SK-N-SH (cell line): ENCODE data around the gene CENPX. TPM values are rescaled to one million over a fixed set of nuclear protein-coding genes. Genes with fewer than 3 reads are reported as not detected.

ENCODE experiments used
- CTCF ChIA-PET: fragments of 300-600, 350-600 bp; formaldehyde crosslinking; extraction: SDS; loops from one replicate; lab custom pipeline; 2021; lab: Yijun Ruan, JAX
- POLR2A ChIA-PET: fragments of 350-600 bp; sonication (Branson Sonifier 250); formaldehyde crosslinking; extraction: SDS; loops from one replicate; lab custom pipeline; 2020; ENCODE audit warnings: antibody characterized with exemption, inconsistent platforms; lab: Yijun Ruan, JAX
- DNase-seq: peaks from one replicate; pipeline ENCODE4 v3.0.0; 2012
- H2AFZ ChIP-seq: fragments of 200-600 bp; sonication (generic); 2 replicates; pipeline ENCODE4 v1.8.1; 2016; ENCODE audit warnings: antibody characterized with exemption, mild to moderate bottlenecking, low read depth
- H3F3A ChIP-seq: fragments of 200-600 bp; sonication (generic); replicated peaks from 2 replicates; pipeline ENCODE3; 2016; ENCODE audit warnings: antibody characterized with exemption, mild to moderate bottlenecking; ENCODE audit not compliant: insufficient read depth
- H3K27ac ChIP-seq, 2 experiments: fragments of 200-500 bp in 1 of 2; fragments of 200-600 bp in 1 of 2; sonication (Bioruptor generic) in 1 of 2; sonication (generic), shearing (Covaris generic) in 1 of 2; 2 replicates each; pipeline versions ENCODE4 v1.5.1 to v1.6.1; 2014 to 2016; ENCODE audit warnings: low read depth in 2 of 2, inconsistent platforms in 1 of 2, low read length in 1 of 2, mild to moderate bottlenecking in 1 of 2, mixed read lengths in 1 of 2
- H3K27me3 ChIP-seq: fragments of 200-600 bp; sonication (generic), shearing (Covaris generic); 2 replicates; pipeline ENCODE4 v1.6.1; 2016; ENCODE audit warnings: mixed run types; ENCODE audit not compliant: insufficient read depth
- H3K36me3 ChIP-seq, 2 experiments: fragments of 200-500 bp in 1 of 2; fragments of 200-600 bp in 1 of 2; sonication (Bioruptor generic) in 1 of 2; sonication (generic) in 1 of 2; replicated peaks in 1 of 2; 2 replicates each; pipeline versions ENCODE3 to v1.5.1; 2014 to 2016; ENCODE audit warnings: low read length in 1 of 2, mild to moderate bottlenecking in 1 of 2; ENCODE audit not compliant: insufficient read depth in 2 of 2, control insufficient read depth in 1 of 2
- H3K4me1 ChIP-seq, 2 experiments: fragments of 200-500 bp in 1 of 2; fragments of 200-600 bp in 1 of 2; sonication (Bioruptor generic) in 1 of 2; sonication (generic), shearing (Covaris generic) in 1 of 2; 2 replicates each; pipeline versions ENCODE4 v1.5.1 to v1.6.1; 2014 to 2016; ENCODE audit warnings: low read depth in 1 of 2, low read length in 1 of 2, mixed run types in 1 of 2; ENCODE audit not compliant: insufficient read depth in 2 of 2, control insufficient read depth in 1 of 2
- H3K4me2 ChIP-seq: fragments of 200-600 bp; sonication (generic), shearing (Covaris generic); 2 replicates; pipeline ENCODE4 v1.6.1; 2017; ENCODE audit warnings: mixed run types
- H3K4me3 ChIP-seq, 2 experiments: fragments of 200-500 bp in 1 of 2; fragments of 200-600 bp in 1 of 2; sonication (Bioruptor generic) in 1 of 2; sonication (generic), shearing (Covaris generic) in 1 of 2; 2 replicates each; pipeline versions ENCODE4 v1.5.1 to v1.8.1; 2014 to 2016; ENCODE audit warnings: low read depth in 2 of 2, inconsistent platforms in 1 of 2, low read length in 1 of 2, mild to moderate bottlenecking in 1 of 2, mixed read lengths in 1 of 2, moderate library complexity in 1 of 2
- H3K79me2 ChIP-seq: fragments of 200-600 bp; sonication (generic); 2 replicates; pipeline ENCODE4 v1.8.1; 2017; ENCODE audit warnings: mild to moderate bottlenecking; ENCODE audit not compliant: insufficient read depth
- H3K9ac ChIP-seq: fragments of 200-600 bp; sonication (generic); 2 replicates; pipeline ENCODE4 v1.6.1; 2017; ENCODE audit warnings: mixed run types
- H3K9me2 ChIP-seq: fragments of 200-600 bp; sonication (generic); 2 replicates; pipeline ENCODE4 v1.6.1; 2017; ENCODE audit warnings: mixed run types
- H3K9me3 ChIP-seq: fragments of 200-600 bp; sonication (generic); 2 replicates; pipeline ENCODE4 v1.6.1; 2017; ENCODE audit warnings: mixed run types, mild to moderate bottlenecking, moderate library complexity
- H4K20me1 ChIP-seq: fragments of 200-600 bp; sonication (generic); 2 replicates; pipeline ENCODE4 v1.6.1; 2017; ENCODE audit warnings: mild to moderate bottlenecking, mixed run types; ENCODE audit not compliant: insufficient read depth
- CTCF ChIP-seq: fragments of 200-600 bp; sonication (generic); IDR thresholded peaks from 2 replicates; pipeline ENCODE4 v1.6.1; 2017; ENCODE audit warnings: antibody characterized with exemption, mild to moderate bottlenecking, moderate library complexity
- ELF1 ChIP-seq: IDR thresholded peaks from 2 replicates; pipeline ENCODE4 v1.4.0; 2012
- EP300 ChIP-seq, 2 experiments: IDR thresholded peaks; 2 replicates each; pipeline versions ENCODE4 v1.4.0 to v1.6.1; 2012; ENCODE audit warnings: borderline replicate concordance in 1 of 2, low read depth in 1 of 2, low read length in 1 of 2
- EZH2phosphoT487 ChIP-seq: fragments of 200-600 bp; sonication (generic); IDR thresholded peaks from 2 replicates; pipeline ENCODE4 v1.6.1; 2017; ENCODE audit warnings: low read depth, mixed run types, mild to moderate bottlenecking, antibody characterized with exemption, moderate library complexity, borderline replicate concordance
- FOSL2 ChIP-seq: IDR thresholded peaks from 2 replicates; pipeline ENCODE4 v1.4.0; 2012; ENCODE audit warnings: low read depth, mild to moderate bottlenecking, moderate library complexity, borderline replicate concordance
- FOXJ3 ChIP-seq: sonication (generic); formaldehyde crosslinking; IDR thresholded peaks from 2 replicates; pipeline ENCODE4 v1.5.1; 2020; ENCODE audit warnings: mild to moderate bottlenecking, missing genetic modification reagents
- FOXM1 ChIP-seq: IDR thresholded peaks from 2 replicates; pipeline ENCODE4 v1.4.0; 2012; ENCODE audit warnings: low read depth, mild to moderate bottlenecking
- GATA2 ChIP-seq: sonication (generic); formaldehyde crosslinking; IDR thresholded peaks from 2 replicates; pipeline ENCODE4 v1.5.0; 2020; ENCODE audit warnings: mild to moderate bottlenecking, missing genetic modification reagents
- IRF3 ChIP-seq: fragments of 150-350 bp; IDR thresholded peaks from 2 replicates; pipeline ENCODE4 v1.6.1; 2016; ENCODE audit warnings: mild to moderate bottlenecking, low read depth, low read length
- JUND ChIP-seq: IDR thresholded peaks from 2 replicates; pipeline ENCODE4 v1.4.0; 2012
- NFIC ChIP-seq: IDR thresholded peaks from 2 replicates; pipeline ENCODE4 v1.4.0; 2012; ENCODE audit warnings: borderline replicate concordance
- NRF1 ChIP-seq: IDR thresholded peaks from 2 replicates; pipeline ENCODE4 v1.6.1; 2012; ENCODE audit warnings: low read depth, mild to moderate bottlenecking, low read length
- RAD21 ChIP-seq: IDR thresholded peaks from 2 replicates; pipeline ENCODE4 v1.6.1; 2012; ENCODE audit warnings: mild to moderate bottlenecking, low read length
- RXRA ChIP-seq: IDR thresholded peaks from 2 replicates; pipeline ENCODE4 v1.4.0; 2012; ENCODE audit warnings: low read depth, mild to moderate bottlenecking, borderline replicate concordance
- SIN3A ChIP-seq: IDR thresholded peaks from 2 replicates; pipeline ENCODE4 v1.6.1; 2012; ENCODE audit warnings: low read depth, mild to moderate bottlenecking, low read length, moderate library complexity, borderline replicate concordance
- USF1 ChIP-seq: IDR thresholded peaks from 2 replicates; pipeline ENCODE4 v1.4.0; 2012; ENCODE audit warnings: low read depth, borderline replicate concordance
- YY1 ChIP-seq: IDR thresholded peaks from 2 replicates; pipeline ENCODE4 v1.4.0; 2012; ENCODE audit warnings: low read depth, mild to moderate bottlenecking
- ZBTB33 ChIP-seq: IDR thresholded peaks from 2 replicates; pipeline ENCODE4 v1.4.0; 2012; ENCODE audit warnings: low read depth, borderline replicate concordance
- WGBS: methylation state at CpG from one replicate; pipeline ENCODE4 v1.1.6; 2017; ENCODE audit warnings: low lambda C conversion rate; 5-methylcytosine and 5-hydroxymethylcytosine counted together
- polyA plus RNA-seq, 3 experiments: library from polyadenylated mRNA; depleted of rRNA; stranded (reverse); fragments of >200 nt; gene quantifications; 2 replicates each; pipeline ENCODE4 v1.2.3, GENCODE V29; 2012

The CENPX gene
- polyA plus RNA-seq, 1 of the 3 experiments (the other 2 are of a cell fraction) = 255 TPM

GRCh38 chr17:82016875-82017459 is 5.7 kb downstream of the CENPX start:
- Histone ChIP-seq H3K27me3 (no peaks in the 10 kb centered on the region), H3K9me2 (no peaks in the 10 kb centered on the region), H3F3A (peaks cover 32% of the 10 kb centered on the region), H3K9ac (no peak overlapping the region), H3K4me1 (peaks cover 11 to 40% of the 10 kb centered on the region in 2 experiments; a peak in 3 of 4 replicates), H3K9me3 (no peaks in the 10 kb centered on the region), H3K4me2 (no peak overlapping the region), H3K4me3 (no peak overlapping the region), H4K20me1 (peaks cover 17% of the 10 kb centered on the region), H2AFZ (no peak overlapping the region)
- WGBS = 94% methylated on average over 20 of the region's 24 CpGs
- POLR2A ChIA-PET = interaction anchor here (1.2 kb wide), 1 partner anchor 57 kb away, joined by 3 read pairs; no protein-coding TSS in a partner anchor
- no peak for DNase-seq
- TF ChIP-seq EZH2phosphoT487 = no peak
- TF ChIP-seq USF1 = no peak
- no peak for TF ChIP-seq GATA2 (CRISPR knock-in tag)
- TF ChIP-seq FOSL2 = no peak
- no peak for TF ChIP-seq NFIC
- no peak for TF ChIP-seq RAD21
- no peak for TF ChIP-seq JUND
- no peak for TF ChIP-seq IRF3
- TF ChIP-seq RXRA = no peak
- no peak for TF ChIP-seq ZBTB33
- TF ChIP-seq ELF1 = no peak
- TF ChIP-seq NRF1 = no peak
- TF ChIP-seq CTCF = no peak
- TF ChIP-seq SIN3A = no peak
- TF ChIP-seq YY1 = no peak
- no peak for TF ChIP-seq FOXM1
- TF ChIP-seq FOXJ3 (CRISPR knock-in tag) = no peak
- no peak for TF ChIP-seq EP300 (IDR thresholded peaks at IDR 0.05; ENCODE audit: borderline replicate concordance in 1 of 2, low read depth in 1 of 2, low read length in 1 of 2)
- TF ChIP-seq, all 33 proteins: peak for 0
- peaks cover 7 to 23% of the 10 kb centered on the region in 2 experiments for H3K36me3 ChIP-seq
- peaks cover 23% of the 10 kb centered on the region for H3K79me2 ChIP-seq
- CTCF ChIA-PET = interaction anchor here (0.9 to 35.7 kb wide), 7 partner anchors 12 to 61 kb away, joined by 3 to 1216 read pairs (median 5); partner anchors contain the start of genes DCXR, NOTUM and RAC3
- H3K27ac ChIP-seq = no peak overlapping the region
